Esophagus mucosa (tissue), 1 donor: ENCODE measurements around the gene HIGD1A. TPM values are rescaled to one million over a fixed set of nuclear protein-coding genes. Genes with fewer than 3 reads are reported as not detected.
"Not testable (repeated sequence)": the region's sequence is repeated elsewhere in the genome, so short reads cannot be mapped to it uniquely, and the experiment has no call there.

Experiments
- ATAC-seq: fragments of 200-7000 bp; cut with Tn5 transposase; one replicate; pipeline ENCODE4 v1.9.1; 2020
- total RNA-seq: library from RNA; stranded (reverse); gene quantifications from one replicate; pipeline ENCODE4 v1.2.4, GENCODE V29; 2023
- donor health status: DM: yes; HTN: yes; CAD: no.

Gene HIGD1A
- total RNA-seq, 1 donor from 2014 or later, result 114 TPM

GRCh38 chr3:42829083-42829627 lies 24.9 kb upstream of the HIGD1A start:
- ATAC-seq, result peak; percentile 71

GRCh38 chr3:42827654-42828053 lies 23.4 kb upstream of the HIGD1A start:
- ATAC-seq, result no peak

- no peak for ATAC-seq
Measured at GRCh38 chr3:42827023-42827422, 22.7 kb upstream of the HIGD1A start.

- ATAC-seq, result no peak
Measured at GRCh38 chr3:42826141-42826540, 21.9 kb upstream of the HIGD1A start.

- peak; percentile 89 for ATAC-seq
Measured at GRCh38 chr3:42823351-42823750, 19.1 kb upstream of the HIGD1A start.

GRCh38 chr3:42822828-42823227 lies 18.5 kb upstream of the HIGD1A start:
- ATAC-seq, result peak; percentile 31

- ATAC-seq, result no peak
Measured at GRCh38 chr3:42820746-42821051, 16.4 kb upstream of the HIGD1A start.

GRCh38 chr3:42819351-42819965 lies 15.2 kb upstream of the HIGD1A start:
- ATAC-seq, result no peak

GRCh38 chr3:42815826-42816225 lies 11.5 kb upstream of the HIGD1A start:
- ATAC-seq, result peak; percentile 52

- ATAC-seq, result peak; percentile 89
Measured at GRCh38 chr3:42814914-42815507, 10.7 kb upstream of the HIGD1A start.

- no peak for ATAC-seq
Measured at GRCh38 chr3:42814246-42814645, 10.0 kb upstream of the HIGD1A start.

- not testable (repeated sequence) for ATAC-seq
Measured at GRCh38 chr3:42811118-42811883, 7.0 kb upstream of the HIGD1A start.

GRCh38 chr3:42810706-42811105 lies 6.4 kb upstream of the HIGD1A start:
- ATAC-seq, result not testable (repeated sequence)

- no peak for ATAC-seq
Measured at GRCh38 chr3:42809202-42809601, 4.9 kb upstream of the HIGD1A start, which contains the start of gene ACKR2. Gene ACKR2 (plus strand): TSS chr3:42809445. CDS start chr3:42864503, 55,058 bp downstream.

GRCh38 chr3:42807929-42808328 lies 3.6 kb upstream of the HIGD1A start:
- ATAC-seq, result no peak

GRCh38 chr3:42805141-42805821 lies 991 bp upstream of the HIGD1A start:
- ATAC-seq, result no peak

GRCh38 chr3:42804831-42805132 lies 492 bp upstream of the HIGD1A start:
- ATAC-seq, result no peak

GRCh38 chr3:42803414-42804105 lies 730 bp downstream of the HIGD1A start:
- peak; percentile 58 for ATAC-seq

- no peak for ATAC-seq
Measured at GRCh38 chr3:42802876-42803413, 1.3 kb downstream of the HIGD1A start.

GRCh38 chr3:42801784-42802183 lies 2.5 kb downstream of the HIGD1A start:
- ATAC-seq, result no peak

GRCh38 chr3:42801048-42801620 lies 3.2 kb downstream of the HIGD1A start:
- no peak for ATAC-seq

GRCh38 chr3:42800251-42800650 lies 4.0 kb downstream of the HIGD1A start:
- ATAC-seq, result no peak
